Measurements from ENCODE around the gene TOM1.

Gene TOM1

GRCh38 chr22:35269630-35270029 is 30.1 kb upstream of the TOM1 start:
- H2AFZ ChIP-seq (ENCODE audit: low read depth): no peak overlapping the region
- no peak overlapping the region for H3K4me3 ChIP-seq (IDR thresholded peaks at IDR 0.05; ENCODE audit: insufficient read depth, low read depth, low read length)
- H3K4me1 ChIP-seq (ENCODE audit: low read depth, poor library complexity, severe bottlenecking): no peaks in the 10 kb centered on the region
- H3K79me2 ChIP-seq (ENCODE audit: insufficient read depth, low read depth): no peaks in the 10 kb centered on the region
- no peak overlapping the region for H3K4me2 ChIP-seq
- TF ChIP-seq CTCF (conservative IDR thresholded peaks at IDR 0.05; ENCODE audit: low read depth, low read length): no peak
- no peak overlapping the region for H3K27ac ChIP-seq
- H3K9ac ChIP-seq: no peak overlapping the region
- H3K36me3 ChIP-seq (ENCODE audit: insufficient read depth): no peaks in the 10 kb centered on the region; the same call in 1 of the 2 replicates
- H3K27me3 ChIP-seq (ENCODE audit: insufficient read depth, low read depth): no peaks in the 10 kb centered on the region
- no peaks in the 10 kb centered on the region for H4K20me1 ChIP-seq (ENCODE audit: insufficient read depth)

GRCh38 chr22:35274154-35274871 is 25.4 kb upstream of the TOM1 start:
- Histone ChIP-seq H2AFZ (ENCODE audit: low read depth) (no peak overlapping the region), H3K36me3 (ENCODE audit: insufficient read depth) (no peaks in the 10 kb centered on the region), H3K79me2 (ENCODE audit: insufficient read depth, low read depth) (no peaks in the 10 kb centered on the region), H3K27me3 (ENCODE audit: insufficient read depth, low read depth) (no peaks in the 10 kb centered on the region), H3K9ac (no peak overlapping the region), H3K4me1 (ENCODE audit: low read depth, poor library complexity, severe bottlenecking) (no peaks in the 10 kb centered on the region), H3K4me3 (IDR thresholded peaks at IDR 0.05; ENCODE audit: insufficient read depth, low read depth, low read length) (no peak overlapping the region), H3K4me2 (no peak overlapping the region), H3K27ac (no peak overlapping the region), H4K20me1 (ENCODE audit: insufficient read depth) (no peaks in the 10 kb centered on the region)
- no peak for TF ChIP-seq CTCF (conservative IDR thresholded peaks at IDR 0.05; ENCODE audit: low read depth, low read length)

- Histone ChIP-seq H3K79me2 (ENCODE audit: insufficient read depth, low read depth) (no peaks in the 10 kb centered on the region), H2AFZ (ENCODE audit: low read depth) (no peak overlapping the region), H3K4me3 (IDR thresholded peaks at IDR 0.05; ENCODE audit: insufficient read depth, low read depth, low read length) (no peak overlapping the region), H3K9ac (no peak overlapping the region), H3K4me1 (ENCODE audit: low read depth, poor library complexity, severe bottlenecking) (no peaks in the 10 kb centered on the region), H3K27ac (no peak overlapping the region), H3K4me2 (no peak overlapping the region), H4K20me1 (ENCODE audit: insufficient read depth) (no peaks in the 10 kb centered on the region; the same call in 1 of the 2 replicates), H3K36me3 (ENCODE audit: insufficient read depth) (no peaks in the 10 kb centered on the region), H3K27me3 (ENCODE audit: insufficient read depth, low read depth) (no peaks in the 10 kb centered on the region)
- TF ChIP-seq CTCF (conservative IDR thresholded peaks at IDR 0.05; ENCODE audit: low read depth, low read length): no peak
Observed at GRCh38 chr22:35275580-35275979, 24.1 kb upstream of the TOM1 start.

GRCh38 chr22:35276019-35276418 is 23.7 kb upstream of the TOM1 start:
- H2AFZ ChIP-seq (ENCODE audit: low read depth): no peak overlapping the region
- H4K20me1 ChIP-seq (ENCODE audit: insufficient read depth): no peaks in the 10 kb centered on the region; the same call in 1 of the 2 replicates
- no peaks in the 10 kb centered on the region for H3K27me3 ChIP-seq (ENCODE audit: insufficient read depth, low read depth)
- TF ChIP-seq CTCF (conservative IDR thresholded peaks at IDR 0.05; ENCODE audit: low read depth, low read length): no peak
- no peak overlapping the region for H3K4me2 ChIP-seq
- H3K4me3 ChIP-seq (IDR thresholded peaks at IDR 0.05; ENCODE audit: insufficient read depth, low read depth, low read length): no peak overlapping the region
- H3K27ac ChIP-seq: no peak overlapping the region
- no peaks in the 10 kb centered on the region for H3K79me2 ChIP-seq (ENCODE audit: insufficient read depth, low read depth)
- H3K9ac ChIP-seq: no peak overlapping the region
- no peaks in the 10 kb centered on the region for H3K4me1 ChIP-seq (ENCODE audit: low read depth, poor library complexity, severe bottlenecking)
- H3K36me3 ChIP-seq (ENCODE audit: insufficient read depth): no peaks in the 10 kb centered on the region
